GM18873 (cell line): ENCODE results near the gene SNX24.
A peak's percentile ranks its signal among the peaks of the same experiment; 100 is the strongest.

Experiments used
- ATAC-seq: cut with Tn5 transposase; IDR thresholded peaks from one replicate; pipeline ENCODE4 v1.9.1; 2021; ENCODE audit warnings: mild to moderate bottlenecking, moderate library complexity, moderate number of reproducible peaks; ENCODE audit not compliant: unreplicated experiment, low FRiP score

Gene SNX24

GRCh38 chr5:122915717-122916461 lies 70.5 kb downstream of the SNX24 start:
- ATAC-seq = peak; percentile 97

GRCh38 chr5:122916490-122916889 lies 71.1 kb downstream of the SNX24 start:
- ATAC-seq = no peak

GRCh38 chr5:122919969-122920368 lies 74.6 kb downstream of the SNX24 start:
- no peak for ATAC-seq

DNA sequence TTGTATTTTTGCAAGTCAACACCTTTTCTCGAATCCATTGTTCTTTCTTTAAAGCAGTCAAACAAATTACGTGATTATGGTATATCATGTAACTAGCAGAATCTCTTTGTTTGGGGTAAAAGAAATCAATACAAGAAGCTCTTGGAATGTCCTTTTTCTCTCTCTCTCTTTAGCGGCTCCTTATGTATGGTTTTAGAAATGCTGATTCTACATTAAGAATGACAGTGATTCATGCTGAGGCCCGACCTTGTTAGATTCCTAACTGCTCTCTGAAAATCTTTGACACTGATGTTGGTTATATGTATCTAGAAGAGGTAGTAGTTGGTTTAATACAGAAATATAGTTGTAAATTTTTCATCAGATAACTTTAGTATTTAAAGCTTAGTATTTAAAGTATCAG lies 76.4 kb downstream of the SNX24 start:
- no peak for ATAC-seq

- ATAC-seq = no peak
These were observed 78.8 kb downstream of the SNX24 start for GRCh38 chr5:122924203-122924602.

GRCh38 chr5:122924719-122925395 lies 79.4 kb downstream of the SNX24 start:
- no peak for ATAC-seq

GRCh38 chr5:122929001-122929400 lies 83.6 kb downstream of the SNX24 start:
- no peak for ATAC-seq

GRCh38 chr5:122929980-122930379 lies 84.6 kb downstream of the SNX24 start:
- ATAC-seq = no peak

GRCh38 chr5:122933956-122934355 lies 88.5 kb downstream of the SNX24 start:
- ATAC-seq = no peak

DNA sequence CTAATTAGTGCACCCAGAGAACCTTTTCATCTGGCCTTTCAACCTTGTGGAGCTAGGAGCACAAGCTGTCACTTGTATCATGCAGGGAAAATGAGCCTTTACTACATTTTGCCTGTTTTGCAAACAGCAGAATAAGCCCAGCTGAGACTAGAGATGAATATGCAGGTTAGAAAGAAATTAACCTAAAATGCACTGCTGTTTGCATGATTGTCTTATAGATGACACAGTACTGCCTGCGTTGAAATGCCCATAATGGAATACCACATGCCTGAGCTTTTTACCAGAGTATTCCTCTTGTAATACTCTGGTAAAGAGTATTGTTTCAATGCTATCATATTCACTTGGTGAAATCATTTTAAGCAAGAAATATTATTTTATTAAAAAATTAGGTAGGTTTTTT lies 90.7 kb downstream of the SNX24 start:
- ATAC-seq = no peak

- ATAC-seq = no peak
These were observed 92.5 kb downstream of the SNX24 start for GRCh38 chr5:122937914-122938313.

DNA sequence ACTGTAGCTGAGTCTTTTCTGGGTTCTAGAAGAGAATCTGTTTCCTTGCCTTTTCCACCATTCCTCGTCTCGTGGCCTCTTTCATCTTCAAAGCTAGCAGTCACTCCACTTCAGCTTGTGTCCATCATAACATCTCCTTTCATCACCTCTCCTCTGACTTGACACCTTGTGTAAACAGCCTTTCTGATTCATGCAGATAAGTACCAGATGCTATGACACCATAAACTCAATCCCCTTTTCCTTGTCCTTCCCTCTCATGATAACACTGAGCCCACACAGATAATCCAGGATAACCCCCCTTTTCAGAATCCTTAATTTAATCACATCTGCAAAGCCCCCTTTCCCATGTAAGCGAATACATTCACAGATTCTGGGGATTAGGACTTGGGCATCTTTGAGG lies 95.5 kb downstream of the SNX24 start:
- ATAC-seq = no peak

DNA sequence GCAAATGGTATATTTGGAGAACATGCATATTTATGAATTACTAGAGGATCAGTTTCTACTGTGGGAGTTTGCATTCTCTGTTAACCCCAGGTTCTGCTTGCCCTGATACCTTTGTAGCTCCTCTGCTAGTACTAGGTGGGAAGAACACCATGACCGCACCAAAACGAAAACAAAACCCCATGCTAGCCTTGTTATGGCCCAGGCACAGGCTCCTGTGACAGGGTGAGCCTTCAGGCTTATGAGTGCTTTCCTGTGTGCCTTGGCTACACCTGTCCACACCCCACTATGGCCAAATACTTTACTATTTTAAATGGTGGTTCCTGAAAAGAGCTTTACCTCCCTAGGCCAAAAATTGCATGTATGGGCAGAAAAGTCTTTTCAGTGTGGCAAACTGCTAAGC lies 96.3 kb downstream of the SNX24 start:
- ATAC-seq = no peak

GRCh38 chr5:122942164-122942914 lies 96.9 kb downstream of the SNX24 start:
- ATAC-seq = no peak

- ATAC-seq = no peak
These were observed 97.8 kb downstream of the SNX24 start for GRCh38 chr5:122943050-122943698.

GRCh38 chr5:122944051-122944450 lies 98.6 kb downstream of the SNX24 start:
- ATAC-seq = no peak

- no peak for ATAC-seq
These were observed 102.0 kb downstream of the SNX24 start for GRCh38 chr5:122947372-122947771.

DNA sequence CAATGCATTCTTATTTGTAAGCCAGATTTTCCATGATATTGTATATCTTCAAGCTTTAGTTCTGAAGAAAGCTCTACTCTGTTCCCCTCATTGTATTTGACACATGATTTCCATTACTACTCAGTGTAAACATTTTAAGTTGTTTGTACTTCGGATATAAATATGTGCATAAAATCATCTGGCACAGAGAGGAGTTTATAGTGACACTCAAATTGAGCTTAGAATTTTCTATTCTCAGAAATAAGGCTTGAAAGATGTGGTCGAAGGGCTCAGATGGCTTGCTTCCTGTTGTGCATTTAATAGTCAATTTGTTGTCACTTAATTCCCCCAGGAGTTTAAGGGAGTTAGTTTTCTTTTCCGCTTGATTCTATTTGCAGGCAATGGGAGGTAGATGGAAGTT lies 102.4 kb downstream of the SNX24 start:
- ATAC-seq = no peak

DNA sequence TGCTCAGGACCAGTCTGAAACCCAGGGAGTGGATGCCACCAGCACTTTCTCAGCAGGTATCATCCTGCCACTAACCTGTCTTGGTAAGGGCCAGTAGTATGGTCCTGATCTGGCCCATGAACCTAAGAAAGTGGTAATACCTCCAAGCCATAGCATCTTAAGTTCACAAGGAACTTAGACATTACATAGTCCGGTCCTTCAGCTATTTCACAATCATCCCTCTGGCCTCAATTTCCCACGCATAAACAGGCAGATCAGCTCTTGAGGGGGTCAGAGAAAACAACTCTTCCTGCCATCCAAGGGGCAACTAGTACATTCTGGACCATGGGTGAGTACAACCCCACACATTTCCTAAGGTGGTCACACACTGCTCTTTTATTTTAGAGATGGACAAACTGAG lies 102.9 kb downstream of the SNX24 start:
- ATAC-seq = no peak

DNA sequence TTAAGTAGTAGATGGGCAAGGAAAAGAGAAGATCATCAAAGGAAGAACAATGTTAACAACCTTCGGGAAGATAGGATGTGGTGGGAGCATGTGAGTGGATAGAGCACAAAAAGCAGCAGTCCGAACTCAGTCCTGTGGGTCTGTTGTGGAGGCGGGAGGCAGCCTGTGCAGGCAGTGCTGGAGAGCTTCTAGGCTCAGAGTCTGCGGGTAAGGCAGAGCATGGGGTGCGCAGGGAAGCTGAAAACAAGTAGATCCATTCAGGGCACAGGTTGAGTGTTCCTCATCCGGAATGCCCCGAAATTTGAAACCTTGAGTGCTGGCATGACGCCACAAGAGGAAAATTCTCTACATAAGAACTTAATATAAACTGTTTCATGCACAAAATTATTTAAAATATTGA lies 106.2 kb downstream of the SNX24 start:
- no peak for ATAC-seq

DNA sequence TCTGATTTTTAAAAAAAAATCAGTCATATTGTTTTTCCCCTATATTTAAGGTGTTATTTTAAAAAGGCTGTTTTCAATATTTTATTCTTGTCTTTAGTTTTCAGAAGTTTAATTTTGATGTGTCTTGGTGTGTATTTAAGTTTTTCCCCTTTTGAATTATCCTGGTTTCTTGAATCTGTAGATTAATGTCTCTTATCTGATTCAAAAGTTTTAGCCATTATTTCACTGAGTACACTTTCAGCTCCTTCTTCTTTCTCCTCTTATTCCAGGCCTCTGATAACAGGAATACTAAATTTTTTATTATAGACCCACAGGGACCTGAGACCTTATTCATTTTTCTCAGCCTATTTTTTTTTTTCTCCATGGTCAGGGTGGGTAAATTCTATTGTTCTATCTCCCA lies 109.3 kb downstream of the SNX24 start:
- no peak for ATAC-seq
